KMS-11 (cell line): ENCODE results near the gene MAPK1.
"Not testable (repeated sequence)": the region's sequence is repeated elsewhere in the genome, so short reads cannot be mapped to it uniquely, and the experiment has no call there.

Experiments used
- H2AFZ ChIP-seq: fragments of 200-600 bp; sonication (generic); 2 replicates; pipeline ENCODE4 v1.6.1; 2016; ENCODE audit warnings: antibody characterized with exemption, mixed run types, low read depth
- H3K27ac ChIP-seq: fragments of 200-600 bp; sonication (generic); 2 replicates; pipeline ENCODE4 v1.6.1; 2016; ENCODE audit warnings: mild to moderate bottlenecking, mixed run types
- H3K27me3 ChIP-seq: fragments of 200-600 bp; sonication (generic); 2 replicates; pipeline ENCODE4 v1.6.1; 2017; ENCODE audit warnings: mild to moderate bottlenecking, low read depth, mixed run types, moderate library complexity; ENCODE audit not compliant: insufficient read depth
- H3K36me3 ChIP-seq: fragments of 200-600 bp; sonication (generic); 2 replicates; pipeline ENCODE4 v1.6.1; 2017; ENCODE audit warnings: mild to moderate bottlenecking, mixed run types; ENCODE audit not compliant: insufficient read depth
- H3K4me1 ChIP-seq: fragments of 200-600 bp; sonication (generic); 2 replicates; pipeline ENCODE4 v1.6.1; 2016; ENCODE audit warnings: mild to moderate bottlenecking, low read depth, mixed run types; ENCODE audit not compliant: poor library complexity, severe bottlenecking
- H3K4me2 ChIP-seq: fragments of 200-600 bp; sonication (generic); 2 replicates; pipeline ENCODE4 v1.7.0; 2016; ENCODE audit warnings: mild to moderate bottlenecking, mixed run types
- H3K4me3 ChIP-seq: fragments of 200-600 bp; sonication (generic); IDR thresholded peaks from 2 replicates; pipeline ENCODE4 v1.6.1; 2017; ENCODE audit warnings: low read depth, low read length, mixed read lengths; ENCODE audit not compliant: insufficient read depth
- H3K79me2 ChIP-seq: fragments of 200-600 bp; sonication (generic); 2 replicates; pipeline ENCODE4 v1.6.1; 2016; ENCODE audit warnings: low read depth, mixed run types; ENCODE audit not compliant: insufficient read depth
- H3K9ac ChIP-seq: fragments of 200-600 bp; sonication (generic); 2 replicates; pipeline ENCODE4 v1.6.1; 2016; ENCODE audit warnings: mild to moderate bottlenecking, mixed run types
- H4K20me1 ChIP-seq: fragments of 200-600 bp; sonication (generic); 2 replicates; pipeline ENCODE4 v1.6.1; 2016; ENCODE audit warnings: mild to moderate bottlenecking, mixed run types; ENCODE audit not compliant: insufficient read depth
- CTCF ChIP-seq: fragments of 200-600 bp; sonication (generic); conservative IDR thresholded peaks from 2 replicates; pipeline ENCODE4 v1.6.1; 2017; ENCODE audit warnings: low read depth, mild to moderate bottlenecking, antibody characterized with exemption, low read length, moderate library complexity, mixed read lengths

MAPK1 gene

GRCh38 chr22:21902296-21903087 is 35.0 kb upstream of the MAPK1 start:
- no peak overlapping the region for H3K27ac ChIP-seq
- no peak for TF ChIP-seq CTCF
- H3K4me3 ChIP-seq: no peak overlapping the region
- H3K9ac ChIP-seq: no peak overlapping the region
- H3K79me2 ChIP-seq: no peaks in the 10 kb centered on the region
- no peak overlapping the region for H2AFZ ChIP-seq
- no peaks in the 10 kb centered on the region for H3K36me3 ChIP-seq
- H4K20me1 ChIP-seq: no peaks in the 10 kb centered on the region
- H3K4me2 ChIP-seq: no peak overlapping the region
- no peaks in the 10 kb centered on the region for H3K27me3 ChIP-seq
- H3K4me1 ChIP-seq: peaks cover 12% of the 10 kb centered on the region

- no peaks in the 10 kb centered on the region for H4K20me1 ChIP-seq
- H3K79me2 ChIP-seq: no peaks in the 10 kb centered on the region
- H3K27ac ChIP-seq: no peak overlapping the region
- no peak overlapping the region for H2AFZ ChIP-seq
- no peak overlapping the region for H3K9ac ChIP-seq
- TF ChIP-seq CTCF: no peak
- no peaks in the 10 kb centered on the region for H3K36me3 ChIP-seq
- no peaks in the 10 kb centered on the region for H3K27me3 ChIP-seq
- H3K4me2 ChIP-seq: no peak overlapping the region
- no peak overlapping the region for H3K4me3 ChIP-seq
- peaks cover 12% of the 10 kb centered on the region for H3K4me1 ChIP-seq
Measured at GRCh38 chr22:21898354-21898896, 31.0 kb upstream of the MAPK1 start.

GRCh38 chr22:21896951-21897513 is 29.6 kb upstream of the MAPK1 start:
- Histone ChIP-seq H3K36me3 (no peaks in the 10 kb centered on the region), H3K4me3 (no peak overlapping the region), H2AFZ (no peak overlapping the region), H3K79me2 (no peaks in the 10 kb centered on the region), H3K4me1 (peaks cover 4% of the 10 kb centered on the region), H3K27me3 (no peaks in the 10 kb centered on the region), H3K9ac (no peak overlapping the region), H4K20me1 (no peaks in the 10 kb centered on the region), H3K27ac (no peak overlapping the region), H3K4me2 (no peak overlapping the region)
- no peak for TF ChIP-seq CTCF

GRCh38 chr22:21896275-21896674 is 28.8 kb upstream of the MAPK1 start:
- H3K4me2 ChIP-seq, H3K36me3 ChIP-seq, H2AFZ ChIP-seq, H3K4me1 ChIP-seq, H3K9ac ChIP-seq, H3K4me3 ChIP-seq, H3K79me2 ChIP-seq, H4K20me1 ChIP-seq, H3K27ac ChIP-seq, H3K27me3 ChIP-seq: not testable (repeated sequence)

GRCh38 chr22:21894799-21895198 is 27.4 kb upstream of the MAPK1 start:
- Histone ChIP-seq H3K4me3 (no peak overlapping the region), H3K9ac (no peak overlapping the region), H3K79me2 (no peaks in the 10 kb centered on the region), H3K36me3 (no peaks in the 10 kb centered on the region), H4K20me1 (no peaks in the 10 kb centered on the region), H2AFZ (no peak overlapping the region), H3K27ac (no peak overlapping the region), H3K4me1 (no peaks in the 10 kb centered on the region), H3K4me2 (no peak overlapping the region), H3K27me3 (no peaks in the 10 kb centered on the region)
- no peak for TF ChIP-seq CTCF
